Measurements from ENCODE around the gene NUDCD3. TPM values are rescaled to one million over a fixed set of nuclear protein-coding genes. Genes with fewer than 3 reads are reported as not detected.
A peak's percentile ranks its signal among the peaks of the same experiment; 100 is the strongest.

NUDCD3 gene
- total and polyA plus RNA-seq, 7 donors = 34.6 to 140 (median 97.7) TPM

- WGBS, 3 donors = 35 to 40% (median 38%) methylated on average over 3 of the region's 3 CpGs
- no peak for TF ChIP-seq CTCF (IDR thresholded peaks at IDR 0.05)
Observed at GRCh38 chr7:44439926-44440325, 50.5 kb downstream of the NUDCD3 start.

GRCh38 chr7:44438816-44439215 lies 51.6 kb downstream of the NUDCD3 start:
- ATAC-seq (no peak), DNase-seq (no peak)
- H3K36me3 ChIP-seq (ENCODE audit: insufficient read depth in 1 of 2, low read depth in 1 of 2) = no peaks in the 10 kb centered on the region
- 86 to 97% (median 96%) methylated on average over 4 of the region's 4 CpGs for WGBS, 3 donors
- no peak overlapping the region for H3K4me3 ChIP-seq
- no peaks in the 10 kb centered on the region for H3K27me3 ChIP-seq (ENCODE audit: insufficient read depth in 3 of 3, low read length in 2 of 3)
- H3K27ac ChIP-seq = no peak overlapping the region
- peaks cover 40% of the 10 kb centered on the region for H3K4me1 ChIP-seq
- TF ChIP-seq CTCF (IDR thresholded peaks at IDR 0.05) = no peak
- H3K9me3 ChIP-seq = no peaks in the 10 kb centered on the region
- intact Hi-C loops (cut with DNase I) = no loop called here

More at GRCh38 chr7:44439926-44440325, 50.5 kb downstream of the NUDCD3 start:
- Histone ChIP-seq H3K27ac (no peak overlapping the region), H3K4me3 (no peak overlapping the region), H3K36me3 (ENCODE audit: insufficient read depth in 1 of 2, low read depth in 1 of 2) (no peaks in the 10 kb centered on the region), H3K27me3 (ENCODE audit: insufficient read depth in 3 of 3, low read length in 2 of 3) (no peaks in the 10 kb centered on the region), H3K4me1 (peaks cover 38% of the 10 kb centered on the region), H3K9me3 (no peaks in the 10 kb centered on the region)
- ATAC-seq (peak; percentile 43 to 88 (median 81)), DNase-seq (peak in 1 of 2 donors; percentile 60)
- intact Hi-C loops (cut with DNase I) = no loop called here

GRCh38 chr7:44434201-44434600 lies 56.3 kb downstream of the NUDCD3 start:
- ATAC-seq (peak in 1 of 4 donors; percentile 22), DNase-seq (no peak)
- peak overlapping the region; percentile 66 for H3K27ac ChIP-seq
- peaks cover 46% of the 10 kb centered on the region for H3K4me1 ChIP-seq
- intact Hi-C loops (cut with DNase I) = loop anchor here in 1 of 2 donors (5.0 kb wide), 1 partner anchor 38 kb away; no protein-coding TSS in a partner anchor
- WGBS, 3 donors = 58 to 72% (median 62%) methylated on average over 7 of the region's 7 CpGs
- H3K36me3 ChIP-seq (ENCODE audit: insufficient read depth in 1 of 2, low read depth in 1 of 2) = no peaks in the 10 kb centered on the region
- no peak overlapping the region for H3K4me3 ChIP-seq
- no peak for TF ChIP-seq CTCF (IDR thresholded peaks at IDR 0.05)
- no peaks in the 10 kb centered on the region for H3K9me3 ChIP-seq
- no peaks in the 10 kb centered on the region for H3K27me3 ChIP-seq (ENCODE audit: insufficient read depth in 3 of 3, low read length in 2 of 3)

GRCh38 chr7:44433255-44434022 lies 57.0 kb downstream of the NUDCD3 start:
- 53 to 60% (median 54%) methylated on average over 10 of the region's 10 CpGs for WGBS, 3 donors
- intact Hi-C loops (cut with DNase I) = loop anchor here in 1 of 2 donors (5.0 kb wide), 1 partner anchor 39 kb away; no protein-coding TSS in a partner anchor

More at GRCh38 chr7:44433255-44434022, 57.0 kb downstream of the NUDCD3 start:
- Histone ChIP-seq H3K36me3 (ENCODE audit: insufficient read depth in 1 of 2, low read depth in 1 of 2) (no peaks in the 10 kb centered on the region), H3K4me1 (peaks cover 50% of the 10 kb centered on the region), H3K27ac (peak overlapping the region; percentile 66), H3K9me3 (no peaks in the 10 kb centered on the region), H3K4me3 (no peak overlapping the region), H3K27me3 (ENCODE audit: insufficient read depth in 3 of 3, low read length in 2 of 3) (no peaks in the 10 kb centered on the region)
- peak; percentile 64 to 76 (median 70) for ATAC-seq
- DNase-seq = peak; percentile 45 to 73
- no peak for TF ChIP-seq CTCF (IDR thresholded peaks at IDR 0.05)

All from psoas muscle (tissue), 8 donors.